ENCODE measurements around the gene LMOD1.

DNA sequence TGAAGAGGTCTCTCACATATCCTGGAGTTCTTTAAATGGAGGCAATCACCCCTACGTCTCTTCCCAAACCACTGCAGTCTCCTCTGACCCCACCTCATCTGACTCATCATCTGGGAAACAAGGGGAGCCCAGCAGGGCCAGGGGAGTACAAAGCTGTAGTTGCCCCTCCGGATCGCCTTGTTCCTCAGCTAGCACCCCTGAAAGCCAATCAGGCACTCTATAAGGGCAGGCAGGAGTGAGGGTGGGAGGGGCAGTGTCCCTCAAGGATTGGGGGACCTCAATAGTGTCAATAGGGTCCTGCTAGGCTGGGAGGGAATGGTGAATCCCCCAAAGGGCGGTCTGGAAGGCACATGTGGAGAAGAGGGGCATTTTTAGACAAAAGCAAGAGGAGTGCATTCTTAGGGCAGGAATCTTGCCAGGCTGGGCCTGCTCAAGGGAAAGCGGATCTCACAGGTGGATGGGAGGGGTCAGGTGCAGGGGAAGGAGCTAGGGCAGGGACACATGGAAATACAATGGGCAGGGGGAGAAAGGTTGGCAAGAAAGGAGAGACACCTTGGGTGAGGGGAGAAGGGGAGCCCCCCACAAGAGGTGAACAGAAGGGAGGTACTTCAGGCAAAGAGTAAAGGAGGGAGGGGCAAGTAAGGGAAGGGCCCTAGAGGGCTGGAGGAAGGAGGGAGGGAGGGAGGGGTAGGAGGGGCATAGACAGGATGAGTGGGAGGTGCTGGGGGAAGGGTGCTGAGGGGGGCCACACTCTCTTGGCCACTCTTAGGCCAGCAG is 51.8 kb downstream of the LMOD1 start:
- TF ChIP-seq EZH2 (IDR thresholded peaks at IDR 0.05; ENCODE audit: borderline replicate concordance, insufficient read depth, low read depth, low read length, poor library complexity, severe bottlenecking) = no peak
- TF ChIP-seq, protein P1, sequence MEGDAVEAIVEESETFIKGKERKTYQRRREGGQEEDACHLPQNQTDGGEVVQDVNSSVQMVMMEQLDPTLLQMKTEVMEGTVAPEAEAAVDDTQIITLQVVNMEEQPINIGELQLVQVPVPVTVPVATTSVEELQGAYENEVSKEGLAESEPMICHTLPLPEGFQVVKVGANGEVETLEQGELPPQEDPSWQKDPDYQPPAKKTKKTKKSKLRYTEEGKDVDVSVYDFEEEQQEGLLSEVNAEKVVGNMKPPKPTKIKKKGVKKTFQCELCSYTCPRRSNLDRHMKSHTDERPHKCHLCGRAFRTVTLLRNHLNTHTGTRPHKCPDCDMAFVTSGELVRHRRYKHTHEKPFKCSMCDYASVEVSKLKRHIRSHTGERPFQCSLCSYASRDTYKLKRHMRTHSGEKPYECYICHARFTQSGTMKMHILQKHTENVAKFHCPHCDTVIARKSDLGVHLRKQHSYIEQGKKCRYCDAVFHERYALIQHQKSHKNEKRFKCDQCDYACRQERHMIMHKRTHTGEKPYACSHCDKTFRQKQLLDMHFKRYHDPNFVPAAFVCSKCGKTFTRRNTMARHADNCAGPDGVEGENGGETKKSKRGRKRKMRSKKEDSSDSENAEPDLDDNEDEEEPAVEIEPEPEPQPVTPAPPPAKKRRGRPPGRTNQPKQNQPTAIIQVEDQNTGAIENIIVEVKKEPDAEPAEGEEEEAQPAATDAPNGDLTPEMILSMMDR (IDR thresholded peaks at IDR 0.05) = no peak

Measured in B cell (primary cell).